Subcutaneous adipose tissue (tissue), 4 donors: ENCODE measurements around the gene NCK1. TPM values are rescaled to one million over a fixed set of nuclear protein-coding genes. Genes with fewer than 3 reads are reported as not detected.

Source experiments
- CTCF ChIP-seq: fragments of 450-650 bp; IDR thresholded peaks from one replicate; pipeline ENCODE4 v1.5.1; 2016; ENCODE audit warnings: low read depth, mild to moderate bottlenecking, control low read depth, antibody characterized with exemption, moderate library complexity
- total RNA-seq, 4 donors: library from RNA; depleted of rRNA; stranded (reverse); fragments of >200 nt; gene quantifications; one replicate each; pipeline ENCODE4 v1.1.0, GENCODE V29; 2016

Gene NCK1
- total RNA-seq, 4 donors from 2014 or later, result 62.2 to 97.5 (median 83.9) TPM

GRCh38 chr3:136939489-136939888, 77.5 kb downstream of the NCK1 start:
- no peak for TF ChIP-seq CTCF

GRCh38 chr3:136942803-136943202, 80.8 kb downstream of the NCK1 start:
- TF ChIP-seq CTCF, result no peak

GRCh38 chr3:136943436-136943835, 81.4 kb downstream of the NCK1 start:
- no peak for TF ChIP-seq CTCF

GRCh38 chr3:136946978-136947377, 85.0 kb downstream of the NCK1 start:
- no peak for TF ChIP-seq CTCF

- no peak for TF ChIP-seq CTCF
Observed at GRCh38 chr3:136947477-136947876, 85.5 kb downstream of the NCK1 start.

GRCh38 chr3:136949146-136949545, 87.1 kb downstream of the NCK1 start:
- no peak for TF ChIP-seq CTCF

GRCh38 chr3:136949708-136950107, 87.7 kb downstream of the NCK1 start:
- TF ChIP-seq CTCF, result no peak
